UCSD-AML1 (cell line): Measurements from ENCODE around the gene SDCCAG8.

Experiments
- DNase-seq: peaks from one replicate; lab custom pipeline; 2025; ENCODE audit not compliant: unreplicated experiment; lab: John Stamatoyannopoulos, UW

SDCCAG8 gene

DNA sequence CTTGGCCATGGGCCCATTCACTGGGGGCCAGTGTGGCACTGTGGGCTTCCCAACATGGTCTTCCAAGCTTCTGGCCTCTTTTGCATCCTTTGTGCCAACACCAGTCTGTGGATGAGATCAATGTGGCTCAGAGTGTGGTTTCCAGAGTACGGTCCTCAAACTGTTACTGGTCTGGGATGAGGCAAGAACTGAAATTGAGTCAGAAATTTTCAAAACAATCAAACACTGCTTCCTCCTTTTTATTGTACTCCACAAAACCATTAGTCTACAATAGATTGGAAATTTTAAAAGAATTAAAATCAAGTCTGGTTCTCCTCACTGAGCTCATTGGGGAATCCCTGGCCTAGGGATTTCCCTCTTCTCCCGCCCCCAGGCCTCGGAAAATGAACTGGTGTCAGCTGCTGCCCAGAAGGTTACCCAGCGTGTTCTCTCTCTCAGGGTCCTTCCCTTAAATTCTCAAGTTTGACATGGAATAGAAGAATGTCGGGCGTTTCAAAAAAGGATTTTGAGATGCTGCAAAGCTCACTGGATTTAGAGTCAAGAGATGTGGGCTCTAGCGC lies 222.0 kb downstream of the SDCCAG8 start:
- no peak for DNase-seq

DNA sequence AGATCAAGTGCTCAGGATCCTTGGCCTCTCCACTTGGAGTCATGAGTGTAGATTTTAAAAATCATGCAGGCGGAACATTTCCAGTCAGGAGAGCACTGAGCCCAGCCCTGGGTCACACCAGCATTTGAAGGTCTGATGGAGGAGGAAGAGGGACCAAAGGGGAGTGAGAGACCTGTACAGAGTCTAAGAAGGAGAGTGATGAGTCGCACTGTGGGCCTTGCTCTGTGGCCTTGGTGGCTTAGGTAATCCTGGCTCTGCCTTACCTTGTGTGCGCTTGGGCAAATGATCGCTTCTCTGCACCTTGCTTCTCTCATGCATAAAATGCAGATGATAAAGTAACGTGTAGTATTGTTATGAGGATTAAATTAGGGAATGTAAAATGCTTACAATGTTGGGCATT lies 225.3 kb downstream of the SDCCAG8 start:
- DNase-seq = no peak

DNA sequence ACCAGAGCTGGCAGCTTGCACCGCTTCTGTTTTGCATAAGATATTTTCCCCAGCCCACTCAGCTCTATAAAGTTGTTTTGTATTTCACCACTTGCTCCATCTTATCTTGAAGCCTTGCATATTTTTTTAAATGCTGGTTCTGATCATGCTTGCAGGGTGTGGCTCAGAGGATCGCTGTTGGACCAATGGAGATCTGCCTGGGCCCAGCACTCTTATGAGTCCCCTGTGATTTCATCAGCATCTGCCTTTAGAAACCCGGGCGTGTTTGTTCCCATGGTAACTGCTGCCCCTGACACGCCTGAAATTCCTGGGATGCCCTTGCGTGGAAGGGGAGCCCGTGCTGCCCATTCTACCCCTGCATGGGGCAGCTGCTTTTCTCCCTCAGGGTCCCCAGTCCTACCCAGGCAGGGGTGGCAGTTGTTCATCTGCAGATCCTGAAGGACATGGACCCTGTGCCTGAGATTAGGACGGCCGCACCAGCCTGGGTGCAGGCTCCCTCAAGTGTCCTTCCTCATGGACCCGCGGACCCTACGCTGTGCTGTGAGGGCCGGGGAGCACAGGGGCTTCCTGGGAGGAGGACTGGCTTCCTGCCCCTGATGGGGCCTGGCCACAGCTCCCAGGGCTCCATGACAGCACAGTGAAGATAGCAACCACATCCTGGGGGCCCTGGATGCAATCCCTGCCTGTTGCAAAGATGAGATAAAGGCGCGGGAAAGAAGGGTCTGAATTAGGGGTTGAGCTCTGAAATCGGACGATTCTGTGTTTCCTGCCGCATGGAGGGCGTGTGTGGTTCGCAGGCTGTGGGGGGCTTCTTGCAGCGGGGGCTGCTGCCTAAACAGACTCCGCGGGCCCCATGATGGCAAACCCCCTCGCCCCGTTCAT lies 226.5 kb downstream of the SDCCAG8 start:
- DNase-seq = peak; percentile 31

DNA sequence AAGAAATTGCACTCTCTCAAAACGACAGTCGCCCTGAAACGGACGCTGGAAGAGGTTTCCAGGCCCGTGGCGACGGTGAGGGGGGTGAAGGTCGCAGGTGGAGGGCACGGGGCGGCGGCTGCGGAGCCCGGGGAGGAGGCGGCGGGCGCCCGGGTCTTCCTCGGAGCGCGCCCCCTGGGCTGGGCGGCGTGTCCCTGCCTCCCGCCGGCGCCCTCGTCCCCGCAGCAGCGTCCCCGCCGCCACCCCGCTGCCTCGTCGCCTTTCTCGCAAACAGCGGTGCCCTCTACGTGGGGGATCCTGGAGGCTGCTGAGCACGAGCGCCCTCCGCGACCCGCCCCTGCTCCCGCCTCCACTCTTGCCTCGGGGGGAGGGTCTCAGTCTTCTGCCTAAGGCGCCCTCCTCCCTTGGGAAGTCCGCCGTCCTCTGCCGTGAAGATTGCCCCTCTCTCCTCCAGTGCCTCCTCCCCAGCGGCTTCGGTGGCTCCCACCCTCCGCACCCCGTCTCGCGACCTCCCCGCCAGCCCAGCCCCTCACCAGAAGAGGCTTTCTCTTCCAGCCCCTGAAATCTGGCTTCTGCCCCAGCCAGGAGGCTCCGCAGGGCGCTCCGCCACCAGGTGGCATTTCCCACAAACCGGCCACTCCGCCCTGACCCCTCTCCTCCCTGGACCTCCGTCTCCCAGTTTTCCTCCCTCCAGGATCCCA lies 227.4 kb downstream of the SDCCAG8 start:
- no peak for DNase-seq

DNA sequence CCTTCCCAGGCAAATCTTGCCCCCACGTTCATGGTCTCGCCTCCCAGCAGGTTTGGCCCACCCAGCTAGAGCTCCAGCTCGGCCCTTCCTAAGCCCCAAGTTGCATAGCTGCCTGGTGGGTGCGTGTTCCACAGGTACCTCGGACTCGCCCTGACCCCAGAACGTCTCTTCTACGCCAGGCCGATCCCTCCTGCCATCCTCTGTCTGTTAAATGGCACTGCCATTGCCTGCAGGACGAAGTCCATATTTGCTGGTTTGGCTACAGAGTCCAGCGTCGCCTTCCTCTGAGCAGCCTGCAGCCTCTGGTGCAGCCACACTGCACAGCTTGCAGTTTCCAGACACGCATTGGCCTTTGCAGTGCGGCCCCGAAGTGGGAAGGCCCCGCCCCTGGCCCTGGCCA lies 228.1 kb downstream of the SDCCAG8 start:
- no peak for DNase-seq

DNA sequence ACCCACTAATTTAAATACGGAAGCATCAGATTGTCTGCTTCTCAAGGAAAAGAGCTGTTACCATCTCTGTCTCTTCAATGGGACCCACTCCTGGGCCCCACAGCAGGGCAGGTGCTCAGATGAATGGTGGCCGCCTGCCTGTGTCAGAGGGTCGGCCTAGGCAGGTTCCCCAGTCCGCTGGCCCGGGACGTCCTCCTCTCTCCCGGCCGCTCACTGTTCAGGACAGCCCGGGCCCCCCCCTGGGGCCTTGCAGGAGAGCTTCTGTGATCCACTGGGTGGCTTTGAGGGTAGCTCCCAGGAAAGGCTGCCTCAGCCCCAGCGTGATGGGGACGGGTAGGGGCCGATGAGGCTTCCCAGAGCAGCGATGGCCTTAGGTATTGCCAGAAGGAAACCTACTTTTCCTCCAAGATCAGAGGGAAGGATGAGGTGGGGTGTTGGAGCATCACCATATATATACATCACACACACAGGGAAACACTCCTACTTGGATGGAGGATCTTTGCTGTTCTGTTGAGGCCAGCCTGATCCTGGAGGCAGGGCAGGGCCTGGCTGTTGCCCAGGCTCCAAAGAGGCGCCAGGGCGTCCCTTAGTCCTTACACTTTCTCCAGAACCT lies 231.3 kb downstream of the SDCCAG8 start:
- no peak for DNase-seq

DNA sequence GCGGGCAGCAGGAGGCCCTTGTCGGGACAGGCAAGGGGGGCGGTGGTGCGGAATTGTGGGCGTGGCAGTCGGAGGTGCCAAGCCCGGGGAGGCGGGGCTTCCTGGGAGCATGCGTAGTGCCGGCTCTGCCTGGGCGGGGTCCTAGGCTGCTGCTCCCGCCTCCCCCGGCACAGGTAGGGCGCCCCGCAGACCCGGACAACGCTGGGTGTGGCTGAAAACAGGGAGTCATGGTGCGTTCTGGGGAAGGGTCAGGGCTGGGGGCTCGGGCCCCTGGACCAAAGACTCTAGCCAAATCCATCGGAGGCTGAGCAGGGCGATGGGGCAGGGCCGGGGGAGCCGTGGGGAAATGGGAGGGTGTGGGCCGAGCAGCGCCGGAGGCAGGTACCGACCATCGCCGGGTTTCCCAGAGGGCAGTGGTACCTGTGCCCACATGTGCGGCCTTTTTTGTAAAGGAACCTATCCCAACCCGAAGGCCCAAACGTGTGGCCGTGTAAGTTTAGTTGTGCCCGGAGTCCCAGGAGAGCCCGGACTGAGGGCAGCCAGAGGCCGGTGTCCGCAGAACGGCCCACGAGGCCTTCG lies 231.9 kb downstream of the SDCCAG8 start:
- no peak for DNase-seq

DNA sequence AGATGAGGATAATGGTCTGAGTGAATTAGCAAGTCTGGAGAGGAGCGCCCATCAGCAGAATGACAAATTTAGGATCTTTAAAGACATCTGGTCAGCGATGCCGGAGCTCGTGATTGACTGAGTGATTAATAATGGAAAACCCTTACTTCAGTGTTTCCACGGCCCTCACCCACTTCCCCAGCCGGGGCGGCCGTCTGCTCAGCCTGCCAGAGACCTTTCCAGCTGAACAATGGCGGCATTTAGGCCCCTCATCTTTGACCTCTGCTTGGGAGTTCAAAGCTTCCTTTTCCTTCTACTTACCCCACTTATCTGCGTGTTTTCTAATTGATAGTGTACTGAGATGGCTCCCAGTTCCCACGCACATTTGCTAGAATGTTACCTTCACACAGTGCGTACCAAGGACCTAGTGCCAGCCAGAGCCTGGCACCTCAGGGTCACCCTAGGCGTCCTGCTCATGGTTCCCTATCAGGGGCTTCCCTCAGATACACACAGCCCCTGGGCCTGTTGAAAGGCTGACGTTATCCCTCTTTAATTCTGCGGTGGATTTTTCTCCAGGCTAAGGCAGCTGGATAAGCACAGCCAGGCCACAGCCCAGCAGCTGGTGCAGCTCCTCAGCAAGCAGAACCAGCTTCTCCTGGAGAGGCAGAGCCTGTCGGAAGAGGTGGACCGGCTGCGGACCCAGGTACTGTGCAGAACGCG lies 232.8 kb downstream of the SDCCAG8 start:
- DNase-seq = no peak

DNA sequence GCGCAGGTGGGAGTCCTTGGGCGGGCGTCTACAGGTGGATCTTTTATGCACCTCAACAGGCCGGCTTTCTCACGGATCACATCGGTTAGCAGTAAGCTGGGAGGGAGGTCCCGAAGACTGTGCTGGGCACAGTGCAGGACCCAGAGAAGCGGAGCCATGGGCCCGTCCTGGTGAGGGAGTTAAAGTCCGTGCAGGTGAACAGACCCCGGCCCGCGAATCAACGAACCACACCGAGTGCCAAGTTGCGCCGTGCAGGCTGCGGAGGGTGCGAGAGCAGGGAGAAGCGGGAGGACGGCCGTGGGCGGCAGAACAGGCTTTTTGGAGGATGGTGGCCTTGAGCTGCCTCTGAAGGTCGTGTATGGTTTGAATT lies 233.3 kb downstream of the SDCCAG8 start:
- no peak for DNase-seq

DNA sequence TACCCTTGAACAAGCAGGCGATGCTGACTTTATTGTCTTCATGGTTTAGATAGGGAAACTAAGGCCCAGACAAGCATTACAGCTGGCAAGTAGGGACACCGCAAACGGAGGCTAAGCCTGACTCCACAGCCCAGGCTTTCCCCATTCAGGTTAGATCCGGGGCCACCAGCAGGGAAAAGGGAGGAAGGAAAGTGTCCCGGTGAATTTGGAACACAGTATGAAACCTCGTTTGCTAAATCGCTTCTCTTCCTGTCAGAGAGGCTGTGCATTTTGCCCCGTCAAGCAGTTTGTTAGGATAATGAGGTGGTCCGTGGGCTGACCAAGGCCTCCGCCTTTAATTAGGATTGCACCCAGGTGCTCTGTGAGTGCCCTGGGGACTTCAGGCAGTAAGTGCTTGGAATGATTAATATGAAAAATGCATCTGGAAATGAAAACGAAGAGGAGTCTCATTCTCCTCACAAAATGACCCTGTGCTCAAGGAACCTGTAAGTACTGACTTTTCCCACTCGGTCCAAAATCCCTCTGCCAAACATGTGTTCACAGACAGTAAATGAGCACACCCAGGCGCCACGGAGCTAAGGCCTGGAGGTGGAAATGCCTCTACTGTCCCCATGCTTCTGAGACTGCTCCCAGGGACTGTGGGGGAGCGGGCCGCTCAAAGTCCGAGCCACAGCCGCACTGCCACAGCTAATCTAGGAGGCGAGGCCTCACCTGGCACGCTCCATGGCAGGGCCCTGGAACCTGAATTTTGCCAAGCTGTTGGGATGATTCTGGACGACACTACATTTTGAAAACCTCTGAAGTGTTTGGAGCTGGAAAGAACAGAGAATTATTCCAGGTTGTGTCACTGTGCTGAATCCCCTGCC lies 234.1 kb downstream of the SDCCAG8 start:
- DNase-seq = no peak

DNA sequence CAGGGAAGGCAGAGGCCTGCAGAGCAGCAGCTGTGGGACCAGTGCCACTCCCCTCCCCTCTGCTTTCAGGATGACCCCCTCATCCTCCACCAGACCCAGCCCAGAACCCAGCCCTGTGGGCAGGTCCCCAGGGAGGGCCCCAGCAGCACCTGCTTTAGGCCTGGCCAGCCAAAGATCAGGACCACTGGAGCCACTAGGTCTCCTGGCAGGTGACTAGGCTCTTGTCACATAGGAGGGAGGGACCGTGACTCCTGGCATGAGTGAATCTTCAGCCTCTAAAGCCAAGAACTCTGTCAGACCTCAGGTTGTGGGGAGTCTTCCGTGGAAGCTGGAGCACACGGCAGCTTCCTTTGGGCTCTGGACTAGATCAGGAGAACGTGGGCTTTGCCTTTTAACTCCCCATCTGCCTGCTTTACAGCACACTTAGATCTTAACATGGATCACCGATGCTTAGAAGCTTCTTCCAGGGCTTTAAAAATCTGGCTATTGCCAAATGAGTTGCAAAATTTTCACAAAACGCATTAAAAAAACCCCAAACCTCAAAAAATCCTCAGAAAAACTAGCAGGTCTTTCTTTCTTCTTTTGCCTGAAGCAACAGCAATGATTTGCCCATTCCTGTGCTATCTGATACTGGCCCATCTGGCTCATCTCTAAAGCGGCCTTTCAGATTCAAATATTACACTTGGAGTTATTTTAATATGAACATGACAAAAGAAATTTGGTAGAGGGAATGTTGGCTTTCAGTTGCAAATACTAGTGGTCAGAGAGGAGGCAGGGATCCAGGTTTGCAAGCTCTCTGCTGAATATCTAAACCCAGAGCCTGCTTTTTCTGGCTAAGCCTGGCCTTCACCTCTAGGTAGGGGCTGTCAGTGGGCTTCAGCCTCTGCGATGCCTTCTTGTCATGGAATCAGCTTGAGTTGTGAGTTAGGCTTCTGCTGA lies 235.2 kb downstream of the SDCCAG8 start:
- DNase-seq = no peak

DNA sequence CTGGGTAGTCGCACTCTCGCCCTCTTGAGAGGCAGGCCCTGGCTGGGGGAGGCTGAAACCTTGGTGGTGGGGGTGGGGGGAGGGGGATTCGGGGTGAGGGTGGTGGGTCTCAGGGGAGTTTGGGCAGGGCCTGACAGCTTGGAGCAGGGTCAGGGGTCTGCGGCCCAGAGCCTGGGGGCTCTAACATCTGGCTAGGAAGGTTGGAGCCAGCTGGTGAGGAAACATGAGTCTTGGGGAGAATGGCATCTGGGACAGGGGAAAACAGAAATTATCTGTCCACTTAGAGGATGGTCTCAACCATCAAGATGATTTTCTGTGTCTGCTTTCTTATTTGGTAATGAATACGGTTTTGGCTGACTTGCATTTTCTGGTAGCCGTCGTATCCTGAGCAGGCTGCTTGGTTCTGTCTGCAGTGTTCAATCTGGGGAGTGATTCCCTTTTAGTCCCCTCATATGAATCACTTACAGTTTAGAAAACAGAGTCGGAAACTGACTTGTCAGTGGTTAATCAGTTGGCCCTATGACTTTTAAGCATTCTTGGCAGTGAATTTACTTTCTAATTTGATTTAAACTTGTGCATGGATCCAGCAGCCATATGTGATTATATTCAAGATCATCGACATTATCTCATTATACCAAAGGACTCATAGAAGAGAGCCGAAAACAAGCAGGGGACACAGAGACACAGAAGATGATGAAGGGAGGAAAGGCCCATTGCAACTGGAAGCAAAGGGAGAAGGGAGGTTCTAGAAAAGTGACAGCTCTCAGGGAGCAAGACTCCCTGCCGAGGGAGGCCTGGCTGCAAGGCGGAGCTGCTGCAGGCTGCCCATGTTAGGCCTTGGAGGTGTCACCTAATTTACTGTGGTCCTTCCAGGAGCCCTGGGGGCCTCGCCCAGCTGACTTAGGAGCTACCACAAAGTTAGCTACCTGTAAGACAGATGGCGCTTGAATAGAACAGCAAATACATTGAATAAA lies 237.6 kb downstream of the SDCCAG8 start:
- DNase-seq = no peak

DNA sequence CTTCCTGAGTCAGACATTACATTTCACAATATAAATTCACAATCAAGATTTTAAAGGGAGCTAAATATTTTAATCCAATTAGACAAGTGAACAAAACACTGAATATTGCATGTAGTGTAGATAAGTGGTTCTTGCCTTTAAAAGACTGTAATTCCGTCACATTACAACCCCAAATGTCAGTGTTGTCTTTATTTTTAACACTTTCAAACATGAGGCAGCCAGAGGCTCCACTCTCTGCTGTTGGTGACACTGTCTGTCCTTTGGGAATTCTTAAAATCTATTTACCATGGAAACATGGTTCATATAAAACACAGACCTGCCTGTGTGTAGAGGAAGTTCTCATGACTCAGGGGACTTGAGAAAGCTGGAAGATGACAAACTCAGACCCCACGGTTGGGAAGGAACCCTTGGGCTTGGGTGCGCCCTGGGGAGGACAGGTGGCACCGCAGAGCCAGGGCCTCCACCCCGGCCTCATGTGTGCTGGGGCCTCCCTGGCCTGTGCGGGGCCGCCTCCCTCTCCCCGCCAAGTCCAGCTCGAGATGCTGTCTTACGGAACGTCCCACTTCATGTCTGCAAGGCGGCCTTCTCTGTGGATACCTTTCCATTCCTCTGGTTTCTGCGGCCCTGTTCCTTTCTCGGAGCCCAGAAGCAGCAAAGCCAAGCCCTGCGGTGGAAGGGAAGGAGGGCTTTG lies 239.0 kb downstream of the SDCCAG8 start:
- DNase-seq = no peak

DNA sequence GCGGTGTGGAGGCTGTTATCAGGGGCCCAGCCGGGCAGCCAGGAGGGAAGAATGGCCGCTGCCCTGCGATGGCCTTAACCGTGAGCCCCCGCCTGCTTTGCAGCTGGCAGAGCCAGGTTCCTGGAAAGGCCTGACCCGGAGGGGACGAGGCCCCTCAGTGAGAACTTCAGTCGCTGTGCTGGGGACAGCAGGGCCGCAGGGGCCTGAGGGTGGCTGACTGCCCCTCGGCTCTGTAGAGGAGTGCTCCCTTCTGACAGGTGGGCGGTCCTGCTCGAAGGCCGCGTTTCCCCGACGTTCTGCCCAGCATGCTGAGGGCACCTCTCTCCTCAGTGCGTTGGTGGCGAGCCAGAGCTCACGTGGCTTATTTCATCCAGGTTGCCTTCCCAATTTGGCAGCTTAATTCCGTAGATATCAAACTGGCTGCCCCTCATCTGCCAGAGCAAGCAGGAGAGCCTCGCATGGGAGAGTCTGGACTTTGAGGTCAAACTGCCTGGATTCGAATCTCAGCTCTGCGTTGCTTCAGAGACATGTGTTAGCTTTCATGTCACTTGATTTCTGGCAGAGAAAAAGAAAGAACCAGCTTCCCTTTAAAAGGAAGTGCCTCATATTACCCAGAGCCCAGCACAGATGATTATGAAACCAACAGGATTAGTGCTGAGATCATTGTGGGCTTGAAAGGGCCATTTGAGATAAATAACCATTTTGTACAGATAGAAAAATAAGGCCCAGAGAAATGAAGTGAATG lies 239.8 kb downstream of the SDCCAG8 start:
- DNase-seq = no peak

DNA sequence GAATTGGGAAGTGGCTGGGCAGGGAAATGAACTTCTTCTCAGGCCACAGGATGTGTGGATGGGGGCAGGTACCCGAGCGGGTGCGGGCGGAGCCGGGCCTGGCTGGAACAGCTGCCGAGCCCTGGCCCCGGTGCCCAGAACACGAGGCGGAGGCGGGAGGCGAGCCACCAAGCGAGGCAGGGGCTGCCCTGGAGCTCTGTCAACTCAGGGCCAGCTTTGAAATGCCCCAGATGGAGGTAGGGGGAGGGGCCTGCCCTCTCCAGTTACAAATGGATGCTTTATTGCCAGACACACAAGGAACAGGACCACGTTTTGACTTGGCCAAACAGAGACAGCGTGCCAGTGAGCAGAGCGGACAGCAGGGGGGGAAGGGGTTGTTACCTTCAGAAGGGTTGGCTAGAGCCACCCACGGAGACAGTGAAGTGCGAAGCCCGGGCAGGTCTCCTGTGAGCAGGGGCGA lies 240.4 kb downstream of the SDCCAG8 start:
- DNase-seq = peak; percentile 51

DNA sequence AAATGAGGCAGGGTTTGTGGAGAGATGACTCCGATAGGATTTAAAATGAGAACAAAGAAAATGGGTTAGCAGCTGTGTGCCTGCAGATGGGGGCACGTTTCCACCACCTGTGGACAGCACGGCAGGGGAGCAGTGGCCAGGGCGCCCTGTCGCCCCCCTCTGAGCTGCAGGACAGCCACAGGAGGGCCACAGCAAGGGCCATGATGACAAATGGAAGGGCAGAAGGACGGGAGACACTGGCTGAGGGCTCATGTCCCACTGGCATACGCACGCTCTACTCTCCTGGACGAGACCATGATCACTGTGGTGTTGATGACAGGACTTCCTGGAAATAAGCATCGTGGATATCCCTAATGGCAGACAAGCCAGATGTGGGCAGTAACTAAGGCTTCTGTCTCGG lies 241.0 kb downstream of the SDCCAG8 start:
- no peak for DNase-seq
